IMR-90 (cell line): ENCODE data around the gene COA5. TPM values are rescaled to one million over a fixed set of nuclear protein-coding genes. Genes with fewer than 3 reads are reported as not detected.

Experiments used
- ATAC-seq: fragments of 200-7000 bp; cut with Tn5 transposase; 2 replicates; pipeline ENCODE4 v1.9.1; 2020; ENCODE audit warnings: low read depth, mild to moderate bottlenecking, moderate library complexity
- BruUV-seq: library from RNA; stranded (reverse); fragments of 400-500 nt; replicated peaks from 2 replicates; lab custom pipeline; 2021; lab: Mats Ljungman, UMichigan
- CTCF ChIA-PET: fragments of 300-600 bp; formaldehyde crosslinking; extraction: SDS; loops from one replicate; lab custom pipeline; 2021; ENCODE audit warnings: antibody characterized with exemption; lab: Yijun Ruan, JAX
- POLR2A ChIA-PET: fragments of 300-600 bp; sonication (Branson Sonifier 250); formaldehyde crosslinking; loops from one replicate; lab custom pipeline; 2022; ENCODE audit warnings: antibody characterized with exemption; ENCODE audit not compliant: unreplicated experiment; lab: Charles Lee
- DNase-seq: peaks from one replicate; pipeline ENCODE4 v3.0.0; 2013
- H2AFZ ChIP-seq: replicated peaks from 2 replicates; pipeline ENCODE3; 2013; ENCODE audit warnings: low read length, mild to moderate bottlenecking; ENCODE audit not compliant: poor library complexity
- H2AK5ac ChIP-seq: 2 replicates; pipeline ENCODE4 v1.6.1; 2013; ENCODE audit warnings: low read depth, low read length, inconsistent platforms
- H2AK9ac ChIP-seq: replicated peaks from 2 replicates; pipeline ENCODE3; 2013; ENCODE audit warnings: mild to moderate bottlenecking, low read depth, low read length, moderate library complexity; ENCODE audit not compliant: poor library complexity
- H2BK120ac ChIP-seq: 2 replicates; pipeline ENCODE4 v1.6.1; 2013; ENCODE audit warnings: low read depth, low read length, inconsistent platforms
- H2BK15ac ChIP-seq: 3 replicates; pipeline ENCODE4 v1.6.1; 2013; ENCODE audit warnings: low read depth, low read length, inconsistent platforms
- H2BK20ac ChIP-seq: 2 replicates; pipeline ENCODE4 v1.6.1; 2013; ENCODE audit warnings: low read depth, mild to moderate bottlenecking, inconsistent platforms, low read length, moderate library complexity
- H2BK5ac ChIP-seq: 2 replicates; pipeline ENCODE4 v1.6.1; 2013; ENCODE audit warnings: mild to moderate bottlenecking, low read depth, low read length, inconsistent platforms; ENCODE audit not compliant: poor library complexity, severe bottlenecking
- H3K14ac ChIP-seq: replicated peaks from 2 replicates; pipeline ENCODE4 v1.6.1; 2013; ENCODE audit warnings: low read depth, low read length, inconsistent platforms
- H3K18ac ChIP-seq: 2 replicates; pipeline ENCODE4 v1.6.1; 2013; ENCODE audit warnings: low read depth, low read length, control low read depth
- H3K23ac ChIP-seq: 2 replicates; pipeline ENCODE4 v1.6.1; 2013; ENCODE audit warnings: low read depth, low read length, inconsistent platforms
- H3K27ac ChIP-seq: 2 replicates; pipeline ENCODE4 v1.5.1; 2013; ENCODE audit warnings: mild to moderate bottlenecking, control low read depth, low read length; ENCODE audit not compliant: insufficient read depth
- H3K27me3 ChIP-seq: 2 replicates; pipeline ENCODE4 v1.6.1; 2013; ENCODE audit warnings: low read length; ENCODE audit not compliant: control insufficient read depth, insufficient read depth
- H3K36me3 ChIP-seq: 2 replicates; pipeline ENCODE4 v1.6.1; 2013; ENCODE audit warnings: low read length, mixed read lengths; ENCODE audit not compliant: control insufficient read depth, insufficient read depth
- H3K4ac ChIP-seq: 2 replicates; pipeline ENCODE4 v1.6.1; 2013; ENCODE audit warnings: low read depth, low read length, inconsistent platforms
- H3K4me1 ChIP-seq: 2 replicates; pipeline ENCODE4 v1.6.1; 2013; ENCODE audit warnings: low read length, mixed read lengths; ENCODE audit not compliant: control insufficient read depth, insufficient read depth
- H3K4me2 ChIP-seq: 2 replicates; pipeline ENCODE4 v1.6.1; 2013; ENCODE audit warnings: low read depth, mild to moderate bottlenecking, control low read depth, low read length, moderate library complexity
- H3K4me3 ChIP-seq: 2 replicates; pipeline ENCODE4 v1.5.1; 2013; ENCODE audit warnings: low read depth, mild to moderate bottlenecking, control low read depth, low read length, moderate library complexity; ENCODE audit not compliant: insufficient read depth
- H3K56ac ChIP-seq: 2 replicates; pipeline ENCODE4 v1.6.1; 2013; ENCODE audit warnings: low read length, inconsistent platforms; ENCODE audit not compliant: insufficient read depth; ENCODE audit errors: extremely low read depth
- H3K79me1 ChIP-seq, 2 experiments: 2 replicates each; pipeline ENCODE4 v1.6.1; 2013; ENCODE audit warnings: low read length in 2 of 2, inconsistent platforms in 1 of 2, low read depth in 1 of 2
- H3K9ac ChIP-seq: 2 replicates; pipeline ENCODE4 v1.6.1; 2013; ENCODE audit warnings: low read depth, low read length, control low read depth
- H3K9me1 ChIP-seq: 2 replicates; pipeline ENCODE4 v1.6.1; 2013; ENCODE audit warnings: low read length, inconsistent platforms; ENCODE audit not compliant: insufficient read depth
- H3K9me3 ChIP-seq: 2 replicates; pipeline ENCODE4 v1.6.1; 2013; ENCODE audit warnings: low read length; ENCODE audit not compliant: control insufficient read depth, insufficient read depth
- H4K20me1 ChIP-seq: 2 replicates; pipeline ENCODE4 v1.6.1; 2013; ENCODE audit warnings: low read length, inconsistent platforms; ENCODE audit not compliant: insufficient read depth
- H4K5ac ChIP-seq: 2 replicates; pipeline ENCODE4 v1.6.1; 2013; ENCODE audit warnings: mild to moderate bottlenecking, low read depth, low read length, control low read depth
- H4K8ac ChIP-seq, 2 experiments: 2 replicates each; pipeline ENCODE4 v1.6.1; 2013; ENCODE audit warnings: low read depth in 2 of 2, low read length in 2 of 2, control low read depth in 1 of 2, inconsistent platforms in 1 of 2
- H4K91ac ChIP-seq: 2 replicates; pipeline ENCODE4 v1.6.1; 2013; ENCODE audit warnings: low read depth, low read length, inconsistent platforms; ENCODE audit not compliant: insufficient read depth
- NFE2L2 ChIP-seq: fragments of 150-350 bp; IDR thresholded peaks from 2 replicates; pipeline ENCODE4 v1.6.1; 2016; ENCODE audit warnings: low read depth, mild to moderate bottlenecking, low read length
- WGBS, 2 experiments: methylation state at CpG; one replicate each; pipeline versions ENCODE4 v1.1.5 to v1.1.7; 2013; ENCODE audit warnings: missing lambda C conversion rate in 2 of 2; ENCODE audit not compliant: insufficient read length in 1 of 2; ENCODE audit errors: extremely low coverage in 2 of 2; 5-methylcytosine and 5-hydroxymethylcytosine counted together
- dilution Hi-C: fragments of 300-500 bp; cut with HindIII; formaldehyde crosslinking; loops from one replicate; pipeline ENCODE4 v1.14.3; 2018; ENCODE audit warnings: low sequenced_read_pairs; ENCODE audit not compliant: unreplicated experiment
- in situ Hi-C: fragments of 300-500 bp; cut with MboI; formaldehyde crosslinking; loops from 3 replicates; pipeline ENCODE4 v1.14.3; 2019; ENCODE audit warnings: low sequenced_read_pairs, inconsistent platforms, mixed read lengths
- intact Hi-C: fragments of 100-400 bp; cut with micrococcal nuclease; formaldehyde crosslinking; loops from 2 replicates; pipeline ENCODE4 v1.10.0; 2022
- polyA plus RNA-seq, 3 experiments: library from polyadenylated mRNA; depleted of rRNA; stranded (reverse); fragments of >200 nt; gene quantifications; 2 replicates each; pipeline ENCODE4 v1.2.3, GENCODE V29; 2012; ENCODE audit warnings: low replicate concordance in 1 of 3
- total RNA-seq: library from RNA; depleted of rRNA; stranded (reverse); fragments of >200 nt; gene quantifications from 2 replicates; pipeline ENCODE4 v1.2.3, GENCODE V29; 2012

The COA5 gene
- total and polyA plus RNA-seq, 2 of the 4 experiments (the other 2 are of a cell fraction): 8.4 to 14.2 TPM

GRCh38 chr2:98623657-98624056 lies 15.3 kb upstream of the COA5 start:
- TF ChIP-seq NFE2L2: no peak
- CTCF ChIA-PET: no interaction called here
- Histone ChIP-seq H3K9me3 (no peaks in the 10 kb centered on the region), H2BK20ac (no peak overlapping the region), H3K27ac (no peak overlapping the region), H2BK15ac (no peak overlapping the region), H2BK120ac (no peak overlapping the region), H3K14ac (no peak overlapping the region), H3K18ac (no peak overlapping the region), H3K56ac (no peak overlapping the region), H4K20me1 (no peaks in the 10 kb centered on the region), H3K4me1 (no peaks in the 10 kb centered on the region), H2AFZ (peak overlapping the region; percentile 32), H3K9ac (no peak overlapping the region), H3K4ac (no peak overlapping the region), H3K9me1 (no peaks in the 10 kb centered on the region), H3K4me3 (no peak overlapping the region), H4K91ac (no peak overlapping the region), H2AK9ac (no peak overlapping the region), H2AK5ac (no peak overlapping the region), H3K23ac (no peak overlapping the region), H4K5ac (no peak overlapping the region), H3K4me2 (no peak overlapping the region), H3K79me1 (no peaks in the 10 kb centered on the region), H3K36me3 (no peaks in the 10 kb centered on the region), H2BK5ac (no peak overlapping the region), H4K8ac (no peak overlapping the region), H3K27me3 (peaks cover under 1% of the 10 kb centered on the region)
- intact Hi-C loops: loop anchor here (2.0 kb wide), 1 partner anchor 15 kb away; no protein-coding TSS in a partner anchor
- peak; percentile 37 for DNase-seq
- POLR2A ChIA-PET: no interaction called here
- WGBS, 2 experiments: 60% methylated on average over 1 of the region's 5 CpGs; no CpG with 5 or more reads in 1 of the 2 experiments
- BruUV-seq: no TSS peak
- dilution Hi-C loops: no loop called here
- in situ Hi-C loops: no loop called here
- no peak for ATAC-seq
